Measurements from ENCODE around the gene NIPBL.
"Not testable (repeated sequence)": the region's sequence is repeated elsewhere in the genome, so short reads cannot be mapped to it uniquely, and the experiment has no call there.

NIPBL gene

DNA sequence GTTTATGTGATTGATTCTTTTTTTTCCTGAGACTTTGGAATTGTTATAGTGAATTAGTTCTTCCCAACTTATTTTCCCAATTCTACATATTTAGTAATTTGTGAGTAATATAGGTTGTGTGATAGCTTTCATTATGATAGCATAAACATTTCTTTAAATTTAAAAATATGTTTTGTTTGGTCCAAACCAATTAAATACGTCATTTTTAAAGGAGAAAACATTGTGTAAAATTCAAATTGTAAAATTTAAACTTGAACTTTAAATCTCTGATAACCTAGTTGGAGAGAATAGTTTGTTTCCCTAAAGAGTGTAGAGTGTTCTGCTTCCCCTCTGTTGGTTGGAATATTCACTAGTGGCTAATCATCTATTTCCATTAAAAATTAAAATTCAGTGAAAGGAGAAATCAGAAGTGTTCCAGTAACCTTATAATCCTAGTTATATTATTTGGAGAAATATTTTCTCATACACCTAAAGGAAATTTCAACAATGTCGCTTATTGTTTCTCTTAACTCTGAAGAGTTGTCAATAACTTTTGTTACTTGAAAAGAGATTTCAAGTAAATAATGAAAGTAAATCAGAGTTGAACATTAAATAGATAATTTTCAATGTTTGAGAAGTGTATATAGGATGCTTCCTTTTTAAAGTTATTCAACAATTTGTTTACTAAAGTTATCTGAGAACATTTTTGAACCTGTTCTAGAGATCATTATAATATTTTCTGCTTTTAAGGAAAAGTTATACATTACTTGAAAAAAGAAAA, 2.9 kb downstream of the NIPBL start:
- DNase-seq, result no peak

DNA sequence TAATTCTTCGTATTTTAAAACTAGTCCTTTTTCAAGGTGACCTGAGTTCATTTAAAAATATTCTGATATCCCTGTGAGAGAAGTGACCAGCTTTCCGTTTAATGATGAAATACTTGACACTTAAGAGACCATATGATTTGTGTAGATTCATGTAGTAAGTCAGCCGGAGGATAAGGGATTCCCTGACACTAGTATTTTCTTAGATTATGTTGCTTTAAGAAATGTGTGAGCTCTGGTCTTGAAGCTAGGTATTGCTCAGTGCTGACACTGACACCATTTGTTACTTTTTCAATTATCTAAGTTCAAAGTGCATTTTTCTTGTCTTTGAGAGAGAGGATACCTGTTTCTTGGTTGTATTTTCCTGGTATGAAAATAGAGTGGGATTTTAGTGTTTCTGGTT, 4.2 kb downstream of the NIPBL start:
- no peak for DNase-seq

- DNase-seq, result no peak
Observed at GRCh38 chr5:36881304-36881703, 4.7 kb downstream of the NIPBL start.

- no peak for DNase-seq
Observed at GRCh38 chr5:36881807-36882206, 5.2 kb downstream of the NIPBL start.

DNA sequence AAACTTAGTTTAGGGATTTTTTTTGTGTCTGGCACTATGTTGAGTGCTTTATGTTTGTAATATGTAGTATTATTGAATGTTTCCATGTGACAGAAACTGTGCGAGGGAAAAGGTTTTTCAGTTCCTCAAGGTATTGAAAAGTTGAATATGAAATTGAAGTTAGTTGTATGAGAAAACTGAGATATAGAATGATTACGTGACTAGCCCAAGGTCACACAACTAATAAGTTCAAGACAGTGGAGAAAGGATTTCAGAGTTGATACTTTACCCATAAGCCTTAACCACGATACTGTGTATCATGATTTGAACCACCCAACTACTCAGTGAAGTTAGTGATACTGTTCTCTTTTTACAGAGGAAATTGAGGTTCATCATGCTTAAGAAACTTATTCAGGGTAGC, 5.7 kb downstream of the NIPBL start:
- DNase-seq, result no peak

- no peak for DNase-seq
Observed at GRCh38 chr5:36883894-36884462, 7.4 kb downstream of the NIPBL start.

DNA sequence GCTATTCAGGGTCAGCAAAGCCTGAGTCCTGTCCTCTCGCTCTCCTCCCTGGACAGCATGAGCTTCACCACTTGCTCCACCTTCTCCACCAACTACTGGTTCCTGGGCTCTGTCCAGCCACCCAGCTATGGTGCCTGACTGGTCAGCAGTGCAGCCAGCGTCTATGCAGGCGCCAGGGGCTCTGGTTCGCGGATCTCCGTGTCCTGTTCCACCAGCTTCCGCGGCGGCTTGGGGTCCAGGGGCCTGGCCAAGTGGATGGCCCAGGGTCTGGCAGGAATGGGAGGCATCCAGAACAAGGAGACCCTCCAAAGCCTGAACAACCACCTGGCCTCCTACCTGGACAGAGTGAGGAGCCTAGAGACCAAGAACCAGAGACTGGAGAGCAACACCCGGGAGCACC, 8.6 kb downstream of the NIPBL start:
- no peak for DNase-seq

- DNase-seq, result no peak
Observed at GRCh38 chr5:36885566-36886485, 9.3 kb downstream of the NIPBL start.

DNA sequence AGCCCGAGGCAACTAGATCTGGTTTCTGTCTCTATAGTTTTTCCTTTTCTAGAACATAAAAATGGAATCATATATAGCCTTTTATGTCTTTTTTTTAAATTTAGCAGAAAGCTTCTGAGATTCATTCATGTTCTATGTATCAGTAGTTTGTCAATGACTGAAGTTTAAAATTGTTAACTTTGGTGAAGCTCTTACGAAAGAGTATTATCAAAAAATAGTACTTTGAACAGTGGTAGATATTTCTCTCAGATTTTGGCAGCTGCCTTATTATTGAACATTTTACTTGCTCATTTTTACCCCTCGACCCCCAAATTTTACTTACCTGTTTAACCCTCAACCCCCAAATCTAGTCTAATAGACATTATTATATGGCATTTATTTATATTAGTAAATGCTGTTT, 10.2 kb downstream of the NIPBL start:
- no peak for DNase-seq

DNA sequence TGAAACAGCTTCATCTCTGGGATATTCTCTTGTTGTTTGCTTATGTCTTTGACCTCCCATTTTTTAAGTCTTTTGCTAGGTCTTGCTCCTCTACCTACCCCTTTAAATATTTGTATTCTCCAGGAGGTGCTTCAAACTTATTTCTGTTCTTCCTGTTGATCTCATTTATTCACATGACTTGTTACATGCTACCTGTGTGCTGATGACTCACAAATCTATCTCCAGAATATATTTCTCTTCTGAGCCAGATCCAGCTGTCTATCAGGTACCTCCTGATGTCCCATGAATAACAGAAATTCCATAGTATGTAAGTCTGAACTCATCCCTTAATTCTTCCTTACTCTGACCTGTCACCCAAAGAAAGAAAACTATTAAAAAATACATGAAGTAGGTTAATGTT, 11.0 kb downstream of the NIPBL start:
- no peak for DNase-seq

DNA sequence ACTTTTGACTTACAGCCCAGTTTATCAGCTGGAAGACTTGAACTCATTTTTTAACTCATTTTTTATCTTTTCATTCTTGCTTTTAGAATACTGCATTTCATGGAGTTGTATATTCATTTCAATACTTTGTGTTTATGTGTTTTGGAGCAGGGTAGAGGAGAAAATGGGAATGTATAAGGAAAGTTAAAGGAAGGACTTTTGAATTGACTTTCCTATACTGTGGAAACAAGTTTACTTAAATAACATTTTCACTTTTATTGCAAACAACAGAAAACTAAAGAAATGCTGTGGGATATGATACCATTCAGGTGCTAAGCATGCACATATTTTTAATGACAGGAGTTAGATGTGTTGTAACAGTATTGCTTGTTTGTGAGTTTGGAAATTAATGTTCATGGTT, 11.7 kb downstream of the NIPBL start:
- no peak for DNase-seq

DNA sequence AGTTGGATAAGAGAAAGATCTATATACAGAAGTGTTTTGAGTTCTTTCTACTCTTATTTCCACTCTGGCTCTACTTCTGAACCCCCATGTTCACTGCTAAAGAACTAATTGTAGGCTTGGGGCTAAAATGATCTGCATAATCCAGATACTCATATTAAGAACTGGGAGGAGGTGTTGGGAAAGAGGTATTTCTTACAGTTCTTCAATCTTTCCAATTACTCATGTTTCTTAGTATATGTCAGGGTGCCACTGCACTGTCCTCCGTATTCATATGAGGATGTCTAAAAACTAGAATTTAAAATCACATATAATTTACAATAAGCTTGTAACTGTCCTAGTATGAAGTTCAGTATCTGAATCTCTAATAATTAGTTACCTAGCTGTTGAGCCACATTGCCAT, 12.7 kb downstream of the NIPBL start:
- DNase-seq, result no peak

DNA sequence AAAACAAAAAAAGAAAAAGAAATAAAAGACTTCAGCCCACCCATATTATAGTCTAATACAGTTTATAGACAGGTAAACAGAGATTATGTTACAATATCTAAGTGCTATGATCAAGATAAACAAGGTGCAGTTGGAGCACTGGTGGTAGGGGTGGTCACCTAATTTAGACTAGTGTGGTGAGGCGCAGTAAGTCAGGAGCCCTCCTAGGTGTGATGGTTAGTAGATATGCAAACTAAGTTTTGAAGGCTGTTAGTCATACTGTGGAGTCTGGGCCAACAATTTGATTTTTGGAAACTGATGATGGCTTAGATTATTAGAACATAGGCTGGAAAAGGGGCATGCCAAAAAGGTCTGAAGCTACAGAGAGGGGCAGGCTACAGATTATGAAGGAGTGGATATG, 14.7 kb downstream of the NIPBL start:
- no peak for DNase-seq

GRCh38 chr5:36892085-36892830, 15.7 kb downstream of the NIPBL start:
- not testable (repeated sequence) for DNase-seq

GRCh38 chr5:36894954-36895353, 18.4 kb downstream of the NIPBL start:
- no peak for DNase-seq

DNA sequence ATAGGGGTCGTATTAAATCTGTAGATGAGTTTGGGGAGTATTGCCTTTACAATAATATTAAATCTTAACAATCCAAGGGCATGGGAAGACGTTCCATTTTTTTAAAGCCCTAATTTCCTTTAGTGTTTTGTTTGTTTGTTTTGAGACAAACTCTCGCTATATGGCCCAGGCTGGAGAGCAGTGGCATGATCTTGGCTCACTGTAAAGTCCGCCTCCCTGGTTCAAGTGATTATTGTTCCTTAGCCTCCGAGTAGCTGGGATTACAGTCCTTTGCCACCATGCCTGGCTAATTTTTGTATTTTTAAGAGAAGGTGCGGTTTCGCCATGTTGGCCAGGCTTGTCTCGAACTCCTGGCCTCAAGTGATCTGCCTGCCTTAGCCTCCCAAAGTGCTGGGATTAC, 19.9 kb downstream of the NIPBL start:
- DNase-seq, result no peak

DNA sequence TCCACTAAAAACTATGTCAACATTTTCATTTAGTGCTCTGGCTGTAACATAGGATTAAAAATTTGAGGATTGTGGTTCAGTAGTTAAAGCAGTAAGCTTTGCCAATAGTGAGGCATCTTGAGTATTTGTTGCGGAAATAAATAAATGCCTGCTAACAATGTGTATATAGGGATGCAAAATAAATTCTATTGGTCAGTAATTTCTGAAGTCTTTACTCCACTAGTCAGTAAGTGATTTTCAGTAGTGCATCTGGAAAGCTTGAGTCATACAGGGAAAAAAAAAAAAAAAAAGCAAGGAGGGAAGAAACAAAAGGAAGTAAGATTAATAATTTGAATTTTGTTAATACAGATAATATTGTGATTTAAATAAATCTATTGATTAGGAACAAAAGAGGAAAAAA, 21.0 kb downstream of the NIPBL start:
- no peak for DNase-seq

DNA sequence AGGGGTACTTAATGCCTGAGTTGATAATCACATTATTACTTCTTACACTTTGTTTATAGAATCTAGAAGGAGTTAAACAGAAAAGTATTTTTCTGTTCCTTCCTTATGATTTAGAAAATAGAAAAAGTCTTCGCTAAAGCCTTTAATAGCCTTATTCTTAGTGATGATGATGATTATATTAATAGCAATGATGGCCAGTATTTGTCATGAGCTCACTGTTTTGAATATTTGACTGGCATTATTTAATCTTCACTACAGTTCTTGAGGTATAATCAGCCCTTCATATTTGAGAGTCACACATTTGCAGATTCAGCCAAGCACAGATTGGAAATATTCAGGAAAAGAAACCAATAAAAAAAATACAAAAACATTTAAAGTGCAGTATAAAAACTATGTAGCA, 23.3 kb downstream of the NIPBL start:
- no peak for DNase-seq

DNA sequence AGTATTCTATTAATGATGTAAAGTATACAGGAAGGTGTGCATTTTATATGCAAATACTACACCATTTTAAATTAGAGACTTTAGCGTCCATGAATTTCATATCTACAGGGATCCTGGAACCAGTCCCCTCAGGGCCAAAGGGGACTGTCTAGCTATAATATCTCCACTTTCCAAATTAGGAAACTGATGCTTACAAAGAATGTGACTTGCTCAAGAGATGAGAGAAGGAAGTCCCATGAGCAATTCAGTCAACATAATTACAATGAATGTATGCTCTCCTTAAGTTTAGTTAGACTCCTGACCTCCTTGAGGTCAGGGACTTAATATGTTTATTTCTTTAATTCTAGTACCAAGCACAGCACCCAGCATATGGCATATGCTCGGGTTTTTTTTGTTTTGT, 23.7 kb downstream of the NIPBL start:
- no peak for DNase-seq

GRCh38 chr5:36901077-36901476, 24.5 kb downstream of the NIPBL start:
- DNase-seq, result not testable (repeated sequence)

DNA sequence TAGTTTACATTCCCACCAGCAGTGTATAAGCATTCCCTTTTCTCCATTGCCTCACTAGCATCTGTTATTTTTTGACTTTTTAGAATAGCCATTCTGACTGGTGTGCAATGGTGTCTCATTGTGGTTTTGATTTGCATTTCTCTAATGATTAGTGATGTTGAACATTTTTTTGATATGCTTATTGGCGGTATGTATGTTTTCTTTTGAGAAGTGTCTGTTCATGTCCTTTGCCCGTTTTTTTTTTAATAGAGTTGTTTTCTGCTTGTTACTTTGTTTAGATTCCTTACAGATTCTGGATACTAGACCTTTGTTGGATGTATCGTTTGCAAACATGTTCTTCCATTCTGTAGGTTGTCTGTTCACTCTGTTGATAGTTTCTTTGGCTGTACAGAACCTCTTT, 25.3 kb downstream of the NIPBL start:
- no peak for DNase-seq

DNA sequence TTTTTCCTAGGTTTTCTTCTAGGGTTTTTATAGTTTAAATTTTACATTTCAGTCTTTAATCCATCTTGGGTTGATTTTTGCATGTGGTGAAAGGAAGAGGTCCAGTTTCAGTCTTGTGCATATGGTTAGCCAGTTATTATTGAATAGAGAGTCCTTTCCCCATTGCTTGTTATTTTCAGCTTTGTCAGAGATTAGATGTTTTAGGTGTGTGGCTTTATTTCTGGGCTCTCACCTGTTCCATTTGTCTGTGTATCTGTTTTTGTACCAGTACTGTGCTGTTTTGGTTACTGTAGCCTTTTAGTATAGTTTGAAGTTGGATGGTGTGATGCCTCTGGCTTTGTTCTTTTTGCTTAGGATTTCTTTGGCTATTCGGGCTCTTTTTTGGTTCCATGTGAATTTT, 25.8 kb downstream of the NIPBL start:
- DNase-seq, result no peak

- DNase-seq, result no peak
Observed at GRCh38 chr5:36904677-36905076, 28.1 kb downstream of the NIPBL start.

All from activated T-cell treated with anti-CD3 and anti-CD28 coated beads, Interleukin-2, amount 50 U/mL, for 1 hour (primary cell).